ENCODE results near the gene CCDC126.

Gene CCDC126

GRCh38 chr7:23604296-23604640, 7.1 kb downstream of the CCDC126 start:
- no peak for DNase-seq (ENCODE audit: extremely low spot score)
- TF ChIP-seq CTCF (IDR thresholded peaks at IDR 0.05; ENCODE audit: control extremely low read depth, extremely low read depth, low read depth, missing control alignments), result no peak
- ChIA-PET CTCF (interaction anchor here (0.8 kb wide), 1 partner anchor 11 kb away, joined by 3 read pairs; no protein-coding TSS in a partner anchor), POLR2A (no interaction called here)

DNA sequence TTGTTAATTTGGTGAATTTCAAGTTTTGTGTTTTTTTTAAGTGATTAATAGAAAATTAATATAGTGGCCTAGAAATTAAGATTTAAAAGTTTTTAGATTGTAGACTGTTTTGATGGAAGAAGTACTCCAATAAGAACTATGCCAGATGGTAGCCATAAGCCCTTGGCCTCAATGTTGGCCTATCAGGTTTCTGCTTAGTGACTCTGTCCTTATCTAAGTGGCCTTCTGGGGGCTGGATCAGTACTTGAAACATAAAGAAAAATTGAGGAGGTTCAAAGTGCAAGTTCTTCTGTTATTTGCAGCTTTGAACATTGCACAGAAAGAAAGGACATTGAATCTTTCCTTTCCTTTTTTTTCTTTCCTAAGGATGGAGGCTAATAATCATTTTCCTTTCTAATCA, 9.9 kb downstream of the CCDC126 start:
- TF ChIP-seq CTCF (IDR thresholded peaks at IDR 0.05; ENCODE audit: control extremely low read depth, extremely low read depth, low read depth, missing control alignments), result no peak
- CTCF ChIA-PET, result interaction anchor here (2.0 to 3.8 kb wide), 2 partner anchors 9 to 90 kb away, joined by 6 to 18 read pairs; partner anchors contain the start of gene CCDC126
- POLR2A ChIA-PET, result no interaction called here
- DNase-seq (ENCODE audit: extremely low spot score), result no peak

- CTCF ChIA-PET, result interaction anchor here (0.6 to 3.8 kb wide), 4 partner anchors 10 to 89 kb away, joined by 3 to 18 read pairs (median 4); partner anchors contain the start of genes CCDC126 and FAM221A
- POLR2A ChIA-PET, result no interaction called here
- DNase-seq (ENCODE audit: extremely low spot score), result no peak
- TF ChIP-seq CTCF (IDR thresholded peaks at IDR 0.05; ENCODE audit: control extremely low read depth, extremely low read depth, low read depth, missing control alignments), result no peak
Observed at GRCh38 chr7:23607866-23608265, 10.7 kb downstream of the CCDC126 start.

DNA sequence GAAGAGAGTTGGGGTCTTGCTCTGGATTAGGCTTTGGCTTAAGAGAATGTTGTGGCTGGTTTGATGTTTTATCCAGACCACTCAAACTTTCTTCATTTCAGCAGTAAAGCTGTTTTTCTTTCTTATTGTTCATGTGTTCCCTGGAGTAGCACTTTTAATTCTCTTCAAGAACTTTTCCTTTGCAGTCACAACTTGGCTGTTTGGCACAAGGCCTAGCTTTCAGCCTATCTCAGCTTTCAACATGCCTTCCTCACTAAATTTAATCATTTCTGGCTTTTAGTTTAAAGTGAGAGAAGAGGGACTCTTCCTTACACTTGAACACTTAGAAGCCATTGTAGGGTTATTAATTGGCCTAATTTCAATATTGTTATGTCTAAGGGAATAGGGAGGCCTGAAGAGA, 18.1 kb downstream of the CCDC126 start:
- ChIA-PET CTCF (interaction anchor here (1.0 to 1.5 kb wide), 3 partner anchors 11 to 15 kb away, joined by 3 read pairs; no protein-coding TSS in a partner anchor), POLR2A (no interaction called here)
- TF ChIP-seq CTCF (IDR thresholded peaks at IDR 0.05; ENCODE audit: control extremely low read depth, extremely low read depth, low read depth, missing control alignments), result no peak
- DNase-seq (ENCODE audit: extremely low spot score), result no peak

- ChIA-PET CTCF (interaction anchor here (1.5 kb wide), 1 partner anchor 14 kb away, joined by 3 read pairs; no protein-coding TSS in a partner anchor), POLR2A (no interaction called here)
- TF ChIP-seq CTCF (IDR thresholded peaks at IDR 0.05; ENCODE audit: control extremely low read depth, extremely low read depth, low read depth, missing control alignments), result no peak
- DNase-seq (ENCODE audit: extremely low spot score), result no peak
Observed at GRCh38 chr7:23616593-23616992, 19.4 kb downstream of the CCDC126 start.

GRCh38 chr7:23617482-23617881, 20.3 kb downstream of the CCDC126 start:
- ChIA-PET CTCF (no interaction called here), POLR2A (no interaction called here)

More at GRCh38 chr7:23617482-23617881, 20.3 kb downstream of the CCDC126 start:
- no peak for TF ChIP-seq CTCF (IDR thresholded peaks at IDR 0.05; ENCODE audit: control extremely low read depth, extremely low read depth, low read depth, missing control alignments)
- no peak for DNase-seq (ENCODE audit: extremely low spot score)
